GM18870 (cell line): ENCODE data around the gene SLC10A7.

Source experiments
- ATAC-seq: cut with Tn5 transposase; IDR thresholded peaks from one replicate; pipeline ENCODE4 v1.9.1; 2021; ENCODE audit warnings: moderate library complexity; ENCODE audit not compliant: unreplicated experiment

Gene SLC10A7

DNA sequence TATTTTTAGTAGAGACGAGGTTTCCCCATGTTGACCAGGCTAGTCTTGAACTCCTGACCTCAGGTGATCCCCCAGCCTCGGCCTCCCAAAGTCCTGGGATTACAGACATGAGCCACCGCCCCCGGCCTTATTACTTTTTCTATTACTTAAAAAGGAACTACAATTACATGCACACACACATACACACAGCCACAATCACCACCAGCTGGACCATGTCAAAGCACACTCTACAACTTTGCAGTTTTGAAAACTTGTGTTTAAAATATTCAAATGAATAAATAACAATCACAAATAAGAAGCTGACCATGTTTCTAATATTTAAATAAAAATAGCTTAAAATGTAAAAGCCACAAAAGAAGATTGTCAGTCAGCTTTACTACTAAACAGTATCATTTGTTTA is 23.4 kb downstream of the SLC10A7 start:
- ATAC-seq: no peak

DNA sequence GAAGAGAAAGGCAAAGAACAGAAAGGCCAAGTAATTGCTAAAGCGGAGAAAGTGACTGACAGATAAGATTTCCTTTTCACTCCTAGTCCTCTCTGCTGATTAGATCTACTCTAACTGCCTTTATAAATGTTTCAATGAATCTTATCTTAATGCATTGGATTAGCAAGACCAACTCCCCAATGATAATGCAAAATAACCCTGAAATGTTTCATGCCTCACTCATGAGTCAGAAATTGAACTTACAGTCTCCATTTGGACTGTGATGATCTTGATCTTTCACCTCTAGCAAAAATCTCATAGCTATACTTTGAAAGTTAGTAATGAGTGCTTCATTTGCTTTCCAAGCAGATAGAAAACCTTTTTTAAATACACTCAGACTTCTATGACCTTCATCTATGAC is 26.5 kb downstream of the SLC10A7 start:
- ATAC-seq: no peak

DNA sequence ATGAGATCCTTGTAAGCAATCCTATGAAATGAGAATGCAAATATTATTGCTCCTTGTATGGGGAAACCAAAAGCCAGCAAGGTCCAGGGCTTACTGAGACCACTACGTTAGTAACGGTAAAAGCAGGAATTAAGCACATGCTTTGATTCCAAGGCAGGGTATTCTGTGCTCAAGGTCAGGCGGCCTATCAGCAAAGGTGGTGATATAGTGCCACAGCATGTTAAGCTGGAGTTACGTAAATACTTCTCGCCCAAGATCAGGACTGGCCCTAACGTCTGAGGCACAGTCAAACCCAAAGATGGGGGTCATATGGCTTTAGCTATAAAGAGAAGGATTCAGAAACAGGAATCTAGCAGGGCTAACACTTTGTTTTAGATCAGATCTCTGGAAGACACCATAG is 27.6 kb downstream of the SLC10A7 start:
- ATAC-seq: no peak

DNA sequence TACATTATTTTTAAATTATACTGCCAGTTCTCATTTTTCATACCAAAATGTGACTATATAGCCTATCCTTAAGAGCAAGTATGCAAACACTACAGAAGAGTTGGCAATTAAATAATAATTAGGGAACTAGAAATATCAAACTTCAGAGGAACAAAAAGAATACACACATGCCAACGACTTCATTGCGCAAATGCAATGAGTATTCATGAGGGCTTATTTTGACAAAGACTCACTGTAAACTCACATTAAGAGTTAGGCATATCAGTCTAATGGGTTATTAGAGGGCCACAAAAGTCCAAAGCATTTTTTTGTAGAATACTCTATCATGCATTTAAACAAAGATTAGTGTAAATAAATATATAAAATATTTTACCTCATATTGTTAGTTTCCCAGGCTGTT is 31.6 kb downstream of the SLC10A7 start:
- ATAC-seq: no peak

DNA sequence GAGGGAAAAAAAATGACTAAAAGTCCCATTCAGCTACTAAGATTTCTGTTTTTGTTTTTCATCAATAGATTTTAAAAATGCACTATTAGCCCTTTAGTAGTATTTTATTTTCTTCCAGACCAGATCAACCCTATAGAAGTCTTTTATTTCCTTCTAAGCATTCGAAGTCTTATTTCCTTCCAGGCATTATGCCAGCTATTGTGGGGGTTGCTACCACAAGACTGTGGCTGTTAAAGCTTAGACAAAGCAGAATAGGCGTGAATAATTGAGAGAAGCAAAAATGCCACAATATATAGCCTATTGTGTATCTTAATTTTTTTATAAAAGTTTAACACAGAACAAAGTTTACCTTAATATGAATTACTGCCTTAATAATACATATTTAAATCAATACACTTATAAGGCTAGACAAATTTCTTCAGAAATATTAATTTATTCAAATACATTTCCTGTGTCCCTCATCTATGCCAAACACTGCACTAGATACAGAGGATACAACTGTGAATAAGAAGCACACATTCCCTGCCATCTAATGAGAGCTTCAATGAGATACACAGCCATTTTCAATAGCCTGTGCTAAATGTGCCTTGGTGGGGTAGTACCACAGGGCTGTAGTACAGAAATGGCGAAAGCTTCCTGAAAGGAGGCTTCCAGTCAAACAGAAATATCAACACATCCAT is 33.1 kb downstream of the SLC10A7 start:
- ATAC-seq: no peak

DNA sequence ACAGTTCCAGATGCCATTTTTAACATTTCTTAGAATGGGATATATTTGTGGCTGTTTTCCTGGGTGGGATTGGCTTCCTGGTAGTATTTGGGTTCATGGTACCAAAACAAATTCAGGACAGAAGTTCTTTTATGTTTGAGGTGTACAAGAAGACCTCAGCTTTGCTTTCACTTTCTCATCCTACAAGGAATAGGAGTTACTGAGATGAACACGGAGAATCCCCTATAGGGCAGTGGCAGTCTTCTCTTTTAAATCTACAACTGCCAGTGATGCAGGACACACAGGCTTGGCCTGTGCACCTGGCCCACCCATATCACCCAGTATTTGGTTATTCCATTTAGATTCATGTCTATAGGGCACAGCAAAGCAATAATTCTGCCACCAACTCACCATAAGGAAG is 35.2 kb downstream of the SLC10A7 start:
- ATAC-seq: peak; percentile 62

DNA sequence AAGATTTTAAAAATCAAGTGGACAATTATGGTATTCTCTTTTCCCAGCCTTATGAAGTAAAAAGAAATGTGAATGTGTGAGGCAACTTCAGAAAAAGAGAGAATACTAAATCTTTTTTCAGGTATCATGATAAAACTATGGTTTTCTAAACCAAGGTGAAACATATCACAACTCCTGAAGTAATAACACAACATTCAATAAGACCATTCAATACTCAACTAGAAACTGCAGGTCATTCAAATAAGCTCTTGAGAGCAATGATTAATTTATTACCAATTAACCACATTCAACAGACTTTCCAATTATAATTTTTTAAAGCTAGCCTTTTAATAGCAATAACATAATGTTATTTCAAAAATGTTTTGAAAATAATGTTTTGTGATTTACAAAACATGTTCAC is 35.8 kb downstream of the SLC10A7 start:
- ATAC-seq: peak; percentile 56

DNA sequence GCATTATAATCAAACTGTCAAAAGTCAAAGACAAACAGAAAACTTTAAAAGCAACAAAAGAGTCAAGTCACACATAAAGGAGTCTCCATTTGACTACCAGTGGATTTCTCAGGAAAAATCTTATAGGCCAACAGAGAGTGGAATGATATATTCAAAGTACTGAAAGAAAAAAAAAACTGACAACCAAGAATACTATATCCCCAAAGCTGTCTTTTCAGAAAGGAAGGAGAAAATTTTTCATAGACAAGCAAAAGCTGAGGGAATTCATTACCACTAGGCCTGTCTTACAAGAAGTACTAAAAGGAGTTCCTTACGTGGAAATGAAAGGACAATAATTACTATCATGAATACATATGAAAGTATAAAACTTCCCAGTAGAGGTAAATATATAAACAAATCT is 39.0 kb downstream of the SLC10A7 start:
- ATAC-seq: no peak

DNA sequence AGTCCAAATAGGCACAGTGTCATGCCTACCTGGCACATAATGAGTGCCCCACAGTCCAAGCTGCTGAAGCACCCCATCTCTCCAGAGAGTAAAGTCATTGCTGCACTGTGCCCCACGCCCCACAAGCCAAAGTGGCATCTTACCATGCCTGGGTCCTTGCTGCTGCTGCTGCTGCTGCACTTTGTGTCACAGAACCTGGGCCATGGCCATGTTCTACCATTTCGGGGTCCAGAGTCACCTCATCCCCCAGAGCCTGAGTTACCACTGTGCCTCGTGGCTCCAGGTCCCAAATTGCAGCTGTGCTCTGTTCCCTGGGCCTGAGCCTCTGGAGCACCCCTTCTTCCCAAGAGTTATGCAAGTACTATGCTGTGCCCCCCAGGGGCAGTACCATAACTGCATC is 40.5 kb downstream of the SLC10A7 start:
- ATAC-seq: no peak

DNA sequence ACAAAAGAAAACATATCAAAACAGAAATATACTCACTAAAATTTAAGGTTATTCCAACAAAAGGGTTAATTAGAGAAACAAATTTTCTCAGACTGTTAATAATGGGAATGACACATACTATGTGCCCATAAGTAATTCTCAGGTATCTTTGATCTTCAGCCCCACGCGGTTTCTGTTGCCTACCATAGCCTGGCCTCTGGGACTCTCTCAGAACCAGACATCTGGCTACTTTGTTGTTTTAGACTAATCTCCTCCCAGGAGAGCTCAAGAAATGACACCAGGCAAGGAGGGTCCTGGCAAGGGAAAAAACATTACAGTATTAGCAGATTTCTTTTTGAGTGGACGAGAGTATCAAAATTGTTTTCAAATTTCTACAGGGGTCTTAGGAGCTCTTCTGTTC is 43.7 kb downstream of the SLC10A7 start:
- ATAC-seq: no peak

DNA sequence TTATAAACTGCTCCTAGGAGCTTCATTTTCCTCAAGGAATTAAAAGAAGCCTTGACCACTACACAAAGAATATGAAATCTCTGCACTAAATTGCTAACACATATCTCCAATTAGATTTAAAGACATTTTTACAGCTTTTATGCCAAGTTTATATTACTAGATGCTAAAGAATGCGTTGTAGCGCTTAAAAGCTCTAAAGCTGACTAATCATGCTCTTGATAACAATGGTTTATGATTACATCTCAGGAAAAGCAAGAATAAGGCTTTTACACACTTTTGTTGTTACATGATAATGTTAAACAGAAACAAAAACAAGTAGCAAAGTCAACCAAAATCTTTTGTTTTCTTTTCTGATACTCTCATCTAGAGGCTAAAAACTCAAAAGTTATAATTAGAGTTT is 44.7 kb downstream of the SLC10A7 start:
- ATAC-seq: no peak

DNA sequence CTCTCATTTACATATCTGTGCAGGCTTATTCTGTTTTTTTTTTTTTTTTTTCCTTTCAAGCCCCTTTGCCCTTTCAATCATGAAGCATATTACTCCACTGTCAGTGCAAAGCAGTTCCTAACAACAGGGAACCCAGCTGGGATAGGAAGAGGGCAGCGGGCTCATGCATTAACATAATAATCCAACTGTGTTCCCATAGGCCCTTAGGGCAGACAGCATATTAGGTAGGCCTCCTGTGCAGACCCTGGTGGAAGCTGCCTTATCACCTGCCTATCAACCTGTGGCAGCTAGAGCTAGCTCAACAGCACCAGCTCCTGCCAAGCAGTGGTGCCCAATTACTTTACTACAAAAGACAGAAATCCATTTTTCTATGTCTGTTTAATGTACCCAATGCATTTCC is 49.3 kb downstream of the SLC10A7 start:
- ATAC-seq: no peak

DNA sequence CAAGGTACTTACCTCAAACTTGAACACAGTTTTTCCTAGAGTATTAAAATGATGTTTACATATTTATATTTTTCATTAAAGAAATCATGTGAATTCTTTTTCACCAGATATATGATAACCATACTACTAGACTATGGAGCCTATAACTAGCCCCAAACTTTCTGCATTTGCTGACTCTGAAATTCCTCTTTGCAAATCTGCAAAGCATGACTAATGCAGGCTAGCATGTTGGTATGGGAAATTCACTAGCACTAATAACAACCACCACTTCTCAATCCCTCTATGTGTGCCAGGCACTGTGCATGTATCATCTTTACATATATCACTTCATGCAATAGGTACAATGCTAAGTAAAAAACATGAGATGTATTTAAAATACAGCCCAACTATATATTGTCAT is 51.1 kb downstream of the SLC10A7 start:
- ATAC-seq: no peak

DNA sequence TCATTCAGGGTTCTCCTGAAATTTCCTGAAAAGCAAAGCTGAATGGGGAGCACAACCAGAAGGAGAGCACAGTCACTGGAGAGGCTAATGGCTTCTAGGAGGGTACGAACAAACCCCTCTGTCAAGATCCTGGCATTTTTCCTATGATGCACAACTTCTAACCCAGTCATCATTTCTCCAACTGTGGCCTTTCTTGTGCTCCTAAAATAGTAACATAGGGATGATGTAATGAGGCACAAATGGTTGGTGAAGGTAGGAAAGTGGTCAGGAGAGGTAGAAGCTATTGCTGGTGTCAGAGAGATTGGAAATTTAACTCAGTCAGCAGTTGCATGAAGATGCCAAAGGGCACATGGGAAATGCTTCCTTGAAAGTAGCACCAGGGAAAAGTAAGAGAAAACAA is 52.7 kb downstream of the SLC10A7 start:
- no peak for ATAC-seq

DNA sequence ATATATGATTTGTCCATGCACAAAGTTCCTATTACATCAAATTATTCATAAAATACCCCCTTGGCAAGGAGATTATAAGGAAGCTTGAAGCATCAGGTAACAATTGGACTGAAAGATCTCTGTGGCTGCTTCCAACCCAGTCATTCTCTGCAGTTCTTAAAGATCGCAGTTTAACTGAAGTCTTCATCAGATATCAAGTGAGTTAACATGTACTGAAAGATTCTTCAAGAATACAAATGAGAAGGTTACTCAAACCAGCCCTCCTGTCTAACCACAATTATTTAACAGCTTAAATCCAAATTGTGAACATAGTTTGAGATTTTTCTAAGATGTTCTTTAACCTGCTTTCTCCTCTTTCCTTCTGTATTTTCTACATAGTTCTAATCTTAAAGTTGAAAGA is 56.1 kb downstream of the SLC10A7 start:
- peak; percentile 44 for ATAC-seq

DNA sequence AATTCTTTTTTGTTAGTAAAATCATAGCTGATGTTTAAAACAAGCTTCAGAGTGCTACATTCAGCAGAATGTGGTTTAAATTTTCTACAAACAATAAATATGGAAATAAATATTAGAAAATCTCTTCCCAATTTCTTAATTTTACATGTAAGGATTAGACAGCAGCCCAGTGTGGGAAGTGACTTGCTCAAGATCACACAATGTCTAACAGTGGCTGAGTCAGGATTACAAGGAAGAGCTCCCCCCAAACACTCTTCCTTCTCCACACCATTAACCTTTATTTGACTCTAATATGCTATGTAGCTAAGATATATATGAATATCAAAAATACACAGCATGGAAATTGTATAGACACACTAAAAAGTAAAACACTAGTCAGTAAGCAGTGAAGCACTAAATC is 59.5 kb downstream of the SLC10A7 start:
- ATAC-seq: no peak

DNA sequence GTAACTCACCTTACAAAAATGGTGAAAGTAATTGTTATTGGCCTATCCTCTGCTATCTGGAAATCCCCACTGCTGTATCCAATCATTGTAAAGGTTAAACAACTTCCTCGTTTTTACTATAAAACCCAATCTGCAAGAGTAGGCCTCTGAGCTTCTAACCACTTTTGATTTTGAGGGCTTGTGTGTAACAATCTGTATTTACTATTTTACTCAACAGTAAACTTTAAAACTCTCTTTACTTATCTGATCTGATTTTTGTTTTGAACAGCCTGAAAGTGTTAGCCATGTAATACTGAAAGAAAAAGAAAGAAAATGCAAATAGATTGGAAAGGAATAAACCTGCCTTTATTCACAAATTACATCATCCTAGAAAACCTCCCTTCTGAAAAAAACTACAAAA is 63.1 kb downstream of the SLC10A7 start:
- ATAC-seq: peak; percentile 93

DNA sequence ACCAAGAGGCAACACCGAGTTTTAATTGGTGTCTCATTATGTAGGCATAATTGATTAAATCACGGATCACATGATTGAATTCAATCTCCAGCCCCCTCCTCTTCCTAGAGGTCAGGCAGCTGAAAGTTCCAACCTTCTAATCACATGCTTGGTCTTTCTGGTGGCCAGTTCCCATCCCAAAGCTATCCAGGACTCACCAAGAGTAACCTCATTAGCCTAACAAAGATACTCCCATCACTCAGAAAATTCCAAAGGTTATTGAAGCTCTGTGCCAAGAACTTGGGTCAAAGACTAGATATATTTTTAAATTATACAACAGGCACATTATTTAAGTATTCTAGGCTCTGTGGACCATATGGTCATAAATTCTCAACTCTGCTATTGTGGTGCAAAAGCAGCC is 65.1 kb downstream of the SLC10A7 start:
- no peak for ATAC-seq

DNA sequence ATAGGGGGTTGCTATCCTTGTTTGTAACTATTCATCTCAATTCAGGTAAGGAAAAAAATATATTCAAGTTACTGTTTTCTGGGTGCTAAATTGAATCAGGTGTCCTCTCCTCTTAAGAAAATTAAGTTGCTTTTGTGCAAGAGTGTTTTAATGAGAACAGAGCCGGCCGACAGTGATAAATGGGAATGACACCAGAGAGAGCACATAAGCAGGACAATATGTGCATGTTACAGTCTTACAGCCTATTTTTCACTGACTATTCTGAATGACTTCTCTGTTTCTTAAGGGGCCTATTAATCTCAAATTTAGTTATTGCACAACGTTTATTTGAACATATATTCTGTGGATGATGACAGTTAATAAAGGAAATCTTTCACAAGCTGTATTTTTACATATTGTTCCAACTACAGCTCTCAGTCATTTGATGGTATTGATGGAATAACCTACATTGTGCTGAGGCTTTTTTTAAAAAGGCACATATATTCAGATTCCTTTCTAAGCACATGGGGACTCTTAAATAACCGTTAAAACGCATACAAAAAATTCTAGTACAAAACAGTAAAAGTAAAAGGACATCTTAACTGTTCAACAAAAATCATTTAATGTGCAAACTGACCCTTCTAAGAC is 68.4 kb downstream of the SLC10A7 start:
- no peak for ATAC-seq

DNA sequence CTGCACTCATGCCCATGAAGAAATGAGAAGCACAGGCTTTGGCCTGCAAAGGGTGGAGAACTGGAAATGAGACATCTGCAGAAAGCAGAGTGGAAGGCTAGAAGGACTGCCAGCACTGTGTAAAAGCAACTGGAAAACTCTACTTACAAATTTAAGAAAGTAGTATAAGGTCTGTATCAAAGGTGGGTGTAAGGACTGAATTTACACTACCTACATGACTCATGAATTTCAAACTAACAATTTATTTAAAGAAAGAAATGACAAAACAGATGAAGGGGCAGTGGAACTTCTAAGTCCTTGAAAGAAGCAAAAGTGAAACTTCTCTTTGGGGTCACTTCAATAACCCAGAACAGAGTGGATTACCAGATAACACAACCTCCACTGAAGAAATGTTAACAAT is 71.2 kb downstream of the SLC10A7 start:
- peak; percentile 83 for ATAC-seq

DNA sequence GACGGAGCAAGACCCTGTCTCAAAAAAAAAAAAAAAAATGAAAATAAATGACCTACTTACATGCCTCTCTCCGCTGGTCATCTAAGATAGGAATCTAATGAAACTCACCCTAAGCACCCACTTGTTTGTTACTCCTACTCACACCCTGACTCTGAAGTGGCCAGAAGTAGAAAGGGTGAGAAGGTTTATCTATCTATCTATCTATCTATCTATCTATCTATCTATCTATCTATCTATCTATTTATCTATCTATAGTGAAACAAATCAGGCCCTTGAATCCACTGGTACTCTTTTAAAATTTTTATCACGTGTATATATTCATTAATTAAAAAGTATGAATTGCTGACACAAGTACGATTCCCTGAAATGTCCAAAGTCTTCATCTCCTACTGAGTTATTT is 75.2 kb downstream of the SLC10A7 start:
- no peak for ATAC-seq

DNA sequence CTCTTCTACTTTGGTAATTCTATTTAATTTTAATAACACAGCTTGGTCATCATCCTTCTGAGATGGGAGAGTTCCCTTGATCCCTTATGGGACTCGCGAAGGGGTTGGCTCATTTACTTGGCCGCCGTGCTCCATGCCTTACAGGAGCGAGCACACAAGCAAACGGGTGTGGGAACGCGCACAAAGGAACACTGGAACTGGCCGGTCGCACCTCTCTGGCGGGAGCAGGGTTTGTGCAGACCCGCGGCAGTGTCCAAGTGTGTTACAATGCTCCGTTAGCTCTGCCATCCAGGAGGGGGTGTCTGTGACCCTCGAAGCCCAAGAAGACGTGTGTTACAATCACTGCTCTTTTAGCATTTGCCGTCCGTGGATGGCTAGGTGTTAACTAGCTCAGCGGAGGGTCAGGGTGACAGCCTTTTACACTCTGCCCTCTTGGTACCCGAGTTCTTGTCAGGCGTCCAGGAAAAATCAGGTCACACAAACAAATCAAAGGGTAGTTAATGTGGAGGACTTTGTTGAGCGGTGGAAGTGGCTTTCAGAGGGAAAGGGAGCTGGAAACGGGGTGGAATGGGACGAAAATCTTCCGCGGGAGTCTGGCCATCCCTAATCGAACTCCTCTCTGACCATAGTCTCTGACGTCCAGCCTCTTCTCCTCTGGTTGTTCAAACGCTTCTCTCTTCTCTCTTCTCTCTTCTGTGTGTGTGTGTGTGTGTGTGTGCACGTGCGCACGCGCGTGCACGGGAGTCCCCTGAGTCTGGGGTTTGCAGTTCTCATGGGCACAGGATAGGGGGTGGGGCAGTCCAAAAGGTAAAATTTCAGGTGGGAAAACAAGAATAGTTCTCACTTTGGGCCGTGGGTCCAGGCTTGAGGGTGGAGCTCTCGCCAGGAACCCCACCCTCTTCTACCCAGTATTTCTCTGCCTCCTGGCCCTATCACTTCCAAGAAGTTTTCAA is 76.3 kb downstream of the SLC10A7 start:
- no peak for ATAC-seq
